Calu3 (cell line): ENCODE results near the gene CLTCL1. TPM values are rescaled to one million over a fixed set of nuclear protein-coding genes. Genes with fewer than 3 reads are reported as not detected.
A peak's percentile ranks its signal among the peaks of the same experiment; 100 is the strongest.

Experiments
- BruUV-seq: library from RNA; stranded (reverse); fragments of 400-500 nt; replicated peaks from 2 replicates; lab custom pipeline; 2021; lab: Mats Ljungman, UMichigan
- CTCF ChIA-PET: fragments of 300-600 bp; sonication (Branson Sonifier 250); formaldehyde crosslinking; loops from one replicate; lab custom pipeline; 2022; ENCODE audit warnings: antibody characterized with exemption; lab: Charles Lee
- DNase-seq: peaks from one replicate; pipeline ENCODE4 v3.0.0; 2022
- H3K27ac Mint-ChIP-seq: one replicate; pipeline ENCODE4 v1.8.0; 2022; ENCODE audit warnings: mixed read lengths; ENCODE audit not compliant: unreplicated experiment
- H3K27me3 Mint-ChIP-seq: one replicate; pipeline ENCODE4 v1.8.0; 2022; ENCODE audit warnings: mixed read lengths; ENCODE audit not compliant: unreplicated experiment
- H3K36me3 Mint-ChIP-seq: one replicate; pipeline ENCODE4 v1.8.0; 2022; ENCODE audit warnings: mild to moderate bottlenecking, moderate library complexity, mixed read lengths; ENCODE audit not compliant: insufficient read depth, unreplicated experiment
- H3K4me1 Mint-ChIP-seq: one replicate; pipeline ENCODE4 v1.8.0; 2022; ENCODE audit warnings: mild to moderate bottlenecking, low read depth, mixed read lengths; ENCODE audit not compliant: unreplicated experiment
- H3K4me3 Mint-ChIP-seq: one replicate; pipeline ENCODE4 v1.8.0; 2022; ENCODE audit warnings: mild to moderate bottlenecking, low read depth, moderate library complexity, mixed read lengths; ENCODE audit not compliant: unreplicated experiment
- H3K9me3 Mint-ChIP-seq: one replicate; pipeline ENCODE4 v1.8.0; 2022; ENCODE audit warnings: low read depth, mixed read lengths; ENCODE audit not compliant: unreplicated experiment
- CTCF ChIP-seq: fragments of 200-600 bp; IDR thresholded peaks from one replicate; pipeline ENCODE4 v1.8.0; 2022; ENCODE audit warnings: antibody characterized with exemption; ENCODE audit not compliant: unreplicated experiment
- intact Hi-C: fragments of 100-400 bp; cut with micrococcal nuclease; formaldehyde crosslinking; loops from one replicate; pipeline ENCODE4 v1.10.0; 2022; ENCODE audit not compliant: unreplicated experiment
- total RNA-seq: library from RNA; stranded (reverse); gene quantifications from 2 replicates; pipeline ENCODE4 v1.2.3, GENCODE V29; 2022

The CLTCL1 gene
- total RNA-seq, 1 experiment from 2014 or later, result 2.9 TPM

DNA sequence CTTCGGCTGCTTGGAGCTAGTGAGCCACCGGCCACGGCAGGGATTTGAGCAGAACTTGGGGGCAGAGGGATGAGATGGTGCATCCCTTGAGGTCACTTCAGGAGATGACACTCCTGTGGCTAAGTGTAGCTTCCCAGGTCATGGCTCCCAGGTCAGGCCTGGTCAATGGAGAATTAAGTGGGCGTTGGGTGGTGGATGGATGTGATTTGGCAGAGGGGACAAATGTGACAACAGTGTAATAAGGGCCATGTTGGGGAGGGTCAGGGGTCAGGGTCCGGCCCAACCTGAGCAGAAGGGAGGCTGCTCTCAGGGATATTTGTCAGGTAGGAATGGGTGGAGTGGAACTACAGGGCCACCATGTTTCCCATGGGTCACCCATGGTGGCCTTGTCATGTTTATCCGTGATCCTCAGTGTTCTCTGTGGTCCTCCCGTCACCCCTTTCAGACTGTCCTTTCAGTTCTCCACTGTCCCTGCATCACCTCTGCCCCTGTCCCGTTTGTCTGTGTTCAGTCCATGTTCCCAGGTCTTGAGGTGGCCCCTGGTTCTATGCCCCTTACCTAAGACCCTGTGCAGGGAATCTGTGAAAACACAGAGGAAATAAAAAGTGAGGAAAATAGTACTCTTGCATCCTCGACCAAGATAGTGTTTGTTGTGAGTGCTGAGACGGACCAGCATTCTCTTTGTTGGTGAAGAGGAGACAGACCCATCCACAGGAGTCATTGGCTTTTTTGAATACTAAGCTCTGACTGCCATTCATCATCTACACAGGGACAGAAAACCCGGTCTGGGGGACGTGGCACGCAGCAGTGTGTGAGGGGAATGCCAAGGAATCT is 119.1 kb downstream of the CLTCL1 start:
- CTCF ChIA-PET, result no interaction called here
- Mint-ChIP-seq H3K27me3 (peaks cover 35% of the 10 kb centered on the region), H3K4me1 (peaks cover 32% of the 10 kb centered on the region), H3K4me3 (peak overlapping the region; percentile 76), H3K36me3 (peaks cover 59% of the 10 kb centered on the region), H3K9me3 (no peaks in the 10 kb centered on the region), H3K27ac (peak overlapping the region; percentile 51)
- DNase-seq, result no peak
- BruUV-seq, result no TSS peak
- intact Hi-C loops, result no loop called here
- no peak for TF ChIP-seq CTCF

- intact Hi-C loops, result no loop called here
- peaks cover 37% of the 10 kb centered on the region for H3K36me3 Mint-ChIP-seq
- no peak overlapping the region for H3K27ac Mint-ChIP-seq
- peaks cover 27% of the 10 kb centered on the region for H3K4me1 Mint-ChIP-seq
- CTCF ChIA-PET, result interaction anchor here (0.5 to 1.4 kb wide), 2 partner anchors 16 to 25 kb away, joined by 3 to 4 read pairs; partner anchors contain the start of gene ESS2
- H3K9me3 Mint-ChIP-seq, result no peaks in the 10 kb centered on the region
- H3K27me3 Mint-ChIP-seq, result peaks cover 50% of the 10 kb centered on the region
- BruUV-seq, result no TSS peak
- peak overlapping the region; percentile 76 for H3K4me3 Mint-ChIP-seq
- no peak for TF ChIP-seq CTCF
- no peak for DNase-seq
These were observed 121.6 kb downstream of the CLTCL1 start for GRCh38 chr22:19169947-19170318.

GRCh38 chr22:19169002-19169946 is 122.2 kb downstream of the CLTCL1 start:
- intact Hi-C loops, result no loop called here
- H3K27ac Mint-ChIP-seq, result peak overlapping the region; percentile 12
- H3K27me3 Mint-ChIP-seq, result peaks cover 50% of the 10 kb centered on the region
- H3K4me1 Mint-ChIP-seq, result peaks cover 27% of the 10 kb centered on the region
- no peak for TF ChIP-seq CTCF
- no peaks in the 10 kb centered on the region for H3K9me3 Mint-ChIP-seq
- H3K36me3 Mint-ChIP-seq, result peaks cover 30% of the 10 kb centered on the region
- peak overlapping the region; percentile 76 for H3K4me3 Mint-ChIP-seq
- no TSS peak for BruUV-seq
- no peak for DNase-seq
- CTCF ChIA-PET, result interaction anchor here (0.5 to 1.4 kb wide), 2 partner anchors 17 to 25 kb away, joined by 3 to 4 read pairs; partner anchors contain the start of gene ESS2

DNA sequence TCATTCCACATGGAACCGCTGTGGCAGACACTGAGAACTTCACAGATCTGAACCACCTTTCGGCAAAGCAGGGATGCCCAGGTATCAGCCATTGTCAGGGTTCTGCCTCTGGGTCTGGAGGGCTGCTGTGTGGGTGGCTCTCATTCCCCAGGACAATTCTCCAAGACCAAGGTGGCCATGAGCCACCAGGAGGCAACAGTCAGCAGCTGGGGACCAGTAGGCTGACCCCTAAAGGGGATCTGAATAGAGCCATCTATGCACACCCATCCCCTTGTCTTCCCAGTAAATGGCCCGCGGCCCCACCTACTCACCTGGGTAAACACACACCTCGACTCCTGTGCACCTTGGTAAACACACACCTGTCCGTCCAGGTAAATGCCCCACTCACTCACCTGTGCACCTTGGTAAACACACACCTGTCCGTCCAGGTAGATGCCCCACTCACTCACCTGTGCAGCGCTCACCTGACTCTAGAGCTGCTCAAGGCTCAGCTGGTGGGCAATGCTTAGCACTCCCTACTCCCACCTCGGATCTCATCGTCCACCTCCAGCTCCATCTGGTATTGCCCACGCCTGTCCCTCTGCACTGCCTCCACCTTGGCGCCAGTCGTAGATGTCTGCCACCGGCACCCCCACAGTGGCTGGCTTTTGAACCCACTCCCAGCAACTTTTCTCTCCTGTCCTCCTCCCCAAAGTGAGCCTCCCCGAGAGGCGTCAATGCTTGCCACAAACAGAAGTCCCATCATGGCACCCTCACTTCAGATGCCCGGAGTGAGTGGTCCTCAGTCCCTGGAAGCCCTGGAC is 123.2 kb downstream of the CLTCL1 start:
- peaks cover 22% of the 10 kb centered on the region for H3K4me1 Mint-ChIP-seq
- no peaks in the 10 kb centered on the region for H3K9me3 Mint-ChIP-seq
- DNase-seq, result no peak
- peaks cover 50% of the 10 kb centered on the region for H3K27me3 Mint-ChIP-seq
- no peak for TF ChIP-seq CTCF
- H3K27ac Mint-ChIP-seq, result peak overlapping the region; percentile 12
- CTCF ChIA-PET, result no interaction called here
- intact Hi-C loops, result no loop called here
- H3K4me3 Mint-ChIP-seq, result peak overlapping the region; percentile 76
- BruUV-seq, result no TSS peak
- peaks cover 27% of the 10 kb centered on the region for H3K36me3 Mint-ChIP-seq
